ENCODE results near the gene MAGEF1.

The MAGEF1 gene

DNA sequence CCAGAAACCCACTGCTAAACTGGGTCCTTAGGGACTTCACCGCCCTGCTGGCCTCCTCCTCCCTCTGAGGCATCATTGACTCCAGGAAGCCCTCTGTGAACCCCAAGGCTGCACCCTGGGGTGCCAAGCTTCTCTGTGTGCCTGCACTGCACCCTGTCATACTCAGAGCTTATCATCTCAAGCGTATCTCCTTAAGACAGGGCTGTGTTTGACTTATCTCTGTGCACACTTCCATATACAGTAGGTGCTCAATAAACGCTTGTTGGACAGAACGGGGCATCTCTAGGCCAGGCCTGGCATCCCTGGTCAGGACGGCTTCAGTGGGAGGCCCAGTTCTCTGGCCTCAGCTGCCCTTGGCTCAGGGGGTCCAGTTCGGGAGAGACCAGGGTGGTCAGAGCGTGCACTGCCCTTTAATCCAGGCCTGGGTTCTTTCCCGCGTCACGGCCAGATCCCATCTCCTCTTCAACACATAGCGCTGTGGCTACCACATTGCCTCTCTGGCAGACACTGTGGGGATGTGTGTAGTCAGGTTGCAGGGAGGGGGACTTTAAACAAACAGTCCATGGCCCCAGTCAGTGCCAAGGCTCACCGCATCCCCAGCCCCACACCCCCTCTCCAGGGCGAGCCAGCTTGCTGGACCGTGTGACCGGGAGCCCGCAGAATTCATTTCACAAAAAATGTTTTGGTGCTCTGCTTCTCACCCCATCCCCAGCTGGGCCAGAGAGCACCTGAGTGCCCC lies 33.4 kb downstream of the MAGEF1 start:
- no peaks in the 10 kb centered on the region for H3K79me2 ChIP-seq (ENCODE audit: control insufficient read depth, insufficient read depth, low read length, unreplicated experiment)
- peaks cover 24% of the 10 kb centered on the region for H3K27me3 ChIP-seq (ENCODE audit: insufficient read depth, low read length)
- H3K36me3 ChIP-seq (ENCODE audit: insufficient read depth, low read length), result no peaks in the 10 kb centered on the region
- no peak overlapping the region for H3K4me3 ChIP-seq (ENCODE audit: low read depth, low read length)
- H3K4me1 ChIP-seq (ENCODE audit: control insufficient read depth, insufficient read depth, low read length, unreplicated experiment), result no peaks in the 10 kb centered on the region
- no peak overlapping the region for H2AFZ ChIP-seq (ENCODE audit: low read length, unreplicated experiment)
- no peak overlapping the region for H3K27ac ChIP-seq (ENCODE audit: low read depth, low read length)

- Histone ChIP-seq H3K4me3 (ENCODE audit: low read depth, low read length) (no peak overlapping the region), H3K36me3 (ENCODE audit: insufficient read depth, low read length) (no peaks in the 10 kb centered on the region), H3K4me1 (ENCODE audit: control insufficient read depth, insufficient read depth, low read length, unreplicated experiment) (no peaks in the 10 kb centered on the region)
These were observed 34.2 kb downstream of the MAGEF1 start for GRCh38 chr3:184677344-184678316.

GRCh38 chr3:184676927-184677326 lies 34.9 kb downstream of the MAGEF1 start:
- Histone ChIP-seq H3K27ac (ENCODE audit: low read depth, low read length) (no peak overlapping the region), H3K27me3 (ENCODE audit: insufficient read depth, low read length) (peaks cover 34% of the 10 kb centered on the region), H3K4me1 (ENCODE audit: control insufficient read depth, insufficient read depth, low read length, unreplicated experiment) (no peaks in the 10 kb centered on the region), H2AFZ (ENCODE audit: low read length, unreplicated experiment) (no peak overlapping the region), H3K36me3 (ENCODE audit: insufficient read depth, low read length) (no peaks in the 10 kb centered on the region), H3K4me3 (ENCODE audit: low read depth, low read length) (no peak overlapping the region), H3K79me2 (ENCODE audit: control insufficient read depth, insufficient read depth, low read length, unreplicated experiment) (no peaks in the 10 kb centered on the region)

More at GRCh38 chr3:184677344-184678316, 34.2 kb downstream of the MAGEF1 start:
- Histone ChIP-seq H3K27me3 (ENCODE audit: insufficient read depth, low read length) (peaks cover 27% of the 10 kb centered on the region), H3K79me2 (ENCODE audit: control insufficient read depth, insufficient read depth, low read length, unreplicated experiment) (no peaks in the 10 kb centered on the region), H3K27ac (ENCODE audit: low read depth, low read length) (no peak overlapping the region), H2AFZ (ENCODE audit: low read length, unreplicated experiment) (no peak overlapping the region)

GRCh38 chr3:184674626-184675025 lies 37.2 kb downstream of the MAGEF1 start:
- Histone ChIP-seq H3K36me3 (ENCODE audit: insufficient read depth, low read length) (no peaks in the 10 kb centered on the region), H3K79me2 (ENCODE audit: control insufficient read depth, insufficient read depth, low read length, unreplicated experiment) (no peaks in the 10 kb centered on the region), H3K4me3 (ENCODE audit: low read depth, low read length) (no peak overlapping the region), H3K4me1 (ENCODE audit: control insufficient read depth, insufficient read depth, low read length, unreplicated experiment) (no peaks in the 10 kb centered on the region), H2AFZ (ENCODE audit: low read length, unreplicated experiment) (no peak overlapping the region), H3K27ac (ENCODE audit: low read depth, low read length) (no peak overlapping the region), H3K27me3 (ENCODE audit: insufficient read depth, low read length) (peaks cover 41% of the 10 kb centered on the region)

- H3K4me3 ChIP-seq (ENCODE audit: low read depth, low read length), result no peak overlapping the region
These were observed 38.6 kb downstream of the MAGEF1 start for GRCh38 chr3:184672977-184673870.

GRCh38 chr3:184672335-184672734 lies 39.5 kb downstream of the MAGEF1 start:
- H3K4me1 ChIP-seq (ENCODE audit: control insufficient read depth, insufficient read depth, low read length, unreplicated experiment), result no peaks in the 10 kb centered on the region
- no peak overlapping the region for H3K27ac ChIP-seq (ENCODE audit: low read depth, low read length)
- no peak overlapping the region for H3K4me3 ChIP-seq (ENCODE audit: low read depth, low read length)
- peaks cover 59% of the 10 kb centered on the region for H3K27me3 ChIP-seq (ENCODE audit: insufficient read depth, low read length)
- H2AFZ ChIP-seq (ENCODE audit: low read length, unreplicated experiment), result no peak overlapping the region
- no peaks in the 10 kb centered on the region for H3K36me3 ChIP-seq (ENCODE audit: insufficient read depth, low read length)
- H3K79me2 ChIP-seq (ENCODE audit: control insufficient read depth, insufficient read depth, low read length, unreplicated experiment), result no peaks in the 10 kb centered on the region

More at GRCh38 chr3:184672977-184673870, 38.6 kb downstream of the MAGEF1 start:
- Histone ChIP-seq H3K36me3 (ENCODE audit: insufficient read depth, low read length) (no peaks in the 10 kb centered on the region), H3K27ac (ENCODE audit: low read depth, low read length) (no peak overlapping the region), H3K27me3 (ENCODE audit: insufficient read depth, low read length) (peaks cover 52% of the 10 kb centered on the region), H2AFZ (ENCODE audit: low read length, unreplicated experiment) (no peak overlapping the region), H3K4me1 (ENCODE audit: control insufficient read depth, insufficient read depth, low read length, unreplicated experiment) (no peaks in the 10 kb centered on the region), H3K79me2 (ENCODE audit: control insufficient read depth, insufficient read depth, low read length, unreplicated experiment) (no peaks in the 10 kb centered on the region)

- H3K27me3 ChIP-seq (ENCODE audit: insufficient read depth, low read length), result peaks cover 57% of the 10 kb centered on the region
- H2AFZ ChIP-seq (ENCODE audit: low read length, unreplicated experiment), result no peak overlapping the region
- H3K79me2 ChIP-seq (ENCODE audit: control insufficient read depth, insufficient read depth, low read length, unreplicated experiment), result no peaks in the 10 kb centered on the region
- no peaks in the 10 kb centered on the region for H3K4me1 ChIP-seq (ENCODE audit: control insufficient read depth, insufficient read depth, low read length, unreplicated experiment)
- no peak overlapping the region for H3K27ac ChIP-seq (ENCODE audit: low read depth, low read length)
- H3K4me3 ChIP-seq (ENCODE audit: low read depth, low read length), result no peak overlapping the region
- no peaks in the 10 kb centered on the region for H3K36me3 ChIP-seq (ENCODE audit: insufficient read depth, low read length)
These were observed 41.7 kb downstream of the MAGEF1 start for GRCh38 chr3:184670091-184670602.

DNA sequence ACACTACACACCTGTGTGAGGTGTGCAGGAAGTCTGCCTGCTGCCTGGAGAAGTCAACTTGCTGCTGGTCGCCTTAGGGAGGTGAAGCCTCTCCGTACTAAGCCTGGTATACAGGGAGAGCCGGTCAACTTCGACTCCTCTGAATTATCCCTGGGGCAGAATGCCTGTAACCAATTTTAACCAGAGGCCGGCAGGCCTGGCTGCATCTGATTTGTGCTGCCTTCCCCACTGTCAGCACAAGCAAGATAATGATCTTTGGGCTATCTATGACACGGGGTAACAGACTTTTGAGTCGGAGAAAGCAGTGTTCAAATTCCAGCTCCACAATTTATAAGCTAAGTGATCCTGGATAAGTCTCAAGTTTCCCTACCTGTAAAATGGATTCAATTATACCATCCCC lies 42.3 kb downstream of the MAGEF1 start:
- peaks cover 52% of the 10 kb centered on the region for H3K27me3 ChIP-seq (ENCODE audit: insufficient read depth, low read length)
- H3K4me1 ChIP-seq (ENCODE audit: control insufficient read depth, insufficient read depth, low read length, unreplicated experiment), result no peaks in the 10 kb centered on the region
- no peak overlapping the region for H3K27ac ChIP-seq (ENCODE audit: low read depth, low read length)

DNA sequence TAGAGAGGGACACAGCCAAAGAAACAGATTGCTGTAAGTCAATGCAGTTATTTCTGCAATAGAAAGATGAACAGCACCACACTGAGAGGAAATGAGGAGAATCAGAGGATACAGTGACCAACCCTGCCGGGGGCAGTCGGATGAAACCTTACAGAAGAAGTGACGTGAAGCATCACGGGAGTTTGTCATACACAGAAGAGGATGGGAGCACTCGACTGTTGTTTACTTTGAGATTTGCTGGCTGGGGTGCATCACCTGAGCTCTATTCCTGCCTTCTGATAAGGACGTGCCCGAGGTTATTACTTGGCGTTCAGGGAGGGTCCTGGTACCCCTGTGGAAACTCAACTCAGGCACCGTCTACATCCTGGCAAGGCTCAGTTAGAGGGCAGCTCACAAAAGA lies 45.4 kb downstream of the MAGEF1 start:
- no peak overlapping the region for H3K4me3 ChIP-seq (ENCODE audit: low read depth, low read length)
- no peaks in the 10 kb centered on the region for H3K79me2 ChIP-seq (ENCODE audit: control insufficient read depth, insufficient read depth, low read length, unreplicated experiment)
- no peak overlapping the region for H2AFZ ChIP-seq (ENCODE audit: low read length, unreplicated experiment)
- H3K36me3 ChIP-seq (ENCODE audit: insufficient read depth, low read length), result no peaks in the 10 kb centered on the region
- no peaks in the 10 kb centered on the region for H3K4me1 ChIP-seq (ENCODE audit: control insufficient read depth, insufficient read depth, low read length, unreplicated experiment)
- no peak overlapping the region for H3K27ac ChIP-seq (ENCODE audit: low read depth, low read length)
- H3K27me3 ChIP-seq (ENCODE audit: insufficient read depth, low read length), result peaks cover 33% of the 10 kb centered on the region

More for the DNA sequence above, 42.3 kb downstream of the MAGEF1 start:
- no peaks in the 10 kb centered on the region for H3K36me3 ChIP-seq (ENCODE audit: insufficient read depth, low read length)
- no peak overlapping the region for H2AFZ ChIP-seq (ENCODE audit: low read length, unreplicated experiment)
- H3K4me3 ChIP-seq (ENCODE audit: low read depth, low read length), result no peak overlapping the region
- H3K79me2 ChIP-seq (ENCODE audit: control insufficient read depth, insufficient read depth, low read length, unreplicated experiment), result no peaks in the 10 kb centered on the region

DNA sequence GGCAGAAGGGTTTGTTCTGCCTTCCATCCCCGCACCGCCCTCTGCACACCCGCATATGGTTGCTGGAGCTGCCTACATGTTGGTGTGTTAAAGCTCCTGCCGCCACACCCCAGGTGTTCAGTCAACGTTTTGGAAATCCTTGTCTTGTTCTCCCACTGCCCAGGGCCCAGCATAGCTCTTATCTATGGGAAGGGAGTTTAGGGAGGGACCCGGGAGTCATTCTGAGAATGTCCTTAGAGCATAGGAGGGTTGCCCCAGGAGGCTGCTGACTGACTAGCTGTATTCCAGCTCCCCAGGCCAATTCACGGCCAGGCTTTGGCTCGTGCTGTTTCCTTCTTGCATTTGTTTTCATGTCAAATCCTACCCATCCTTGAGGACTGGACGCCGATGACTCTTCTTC lies 46.8 kb downstream of the MAGEF1 start:
- Histone ChIP-seq H3K27me3 (ENCODE audit: insufficient read depth, low read length) (peaks cover 29% of the 10 kb centered on the region), H3K4me1 (ENCODE audit: control insufficient read depth, insufficient read depth, low read length, unreplicated experiment) (peaks cover under 1% of the 10 kb centered on the region), H3K79me2 (ENCODE audit: control insufficient read depth, insufficient read depth, low read length, unreplicated experiment) (no peaks in the 10 kb centered on the region), H3K27ac (ENCODE audit: low read depth, low read length) (no peak overlapping the region), H3K36me3 (ENCODE audit: insufficient read depth, low read length) (no peaks in the 10 kb centered on the region), H2AFZ (ENCODE audit: low read length, unreplicated experiment) (no peak overlapping the region), H3K4me3 (ENCODE audit: low read depth, low read length) (no peak overlapping the region)
